Stimulated activated CD4-positive, alpha-beta T cell treated with anti-CD3 and anti-CD28 coated beads, Interleukin-1b, Interleukin-23, amount 100 ng/mL, for 4 hours (primary cell): Measurements from ENCODE around the gene JPH2.
"Not testable (repeated sequence)": the region's sequence is repeated elsewhere in the genome, so short reads cannot be mapped to it uniquely, and the experiment has no call there.

ENCODE experiments used
- DNase-seq, 2 donors: peaks; one replicate each; pipeline ENCODE4 v3.0.0-alpha.2; 2020; ENCODE audit warnings: low read depth in 2 of 2

Gene JPH2

GRCh38 chr20:44211177-44212039 lies 24.4 kb upstream of the JPH2 start:
- DNase-seq: no peak

GRCh38 chr20:44210406-44211176 lies 23.6 kb upstream of the JPH2 start, which contains the start of gene OSER1:
TSS of gene OSER1 (minus strand) at chr20:44210771. CDS start at chr20:44206957, 3,814 bp downstream.
- DNase-seq: peak; percentile 95 to 97

GRCh38 chr20:44209686-44210405 lies 22.9 kb upstream of the JPH2 start:
- DNase-seq: no peak

- no peak for DNase-seq
Observed at GRCh38 chr20:44208770-44209169, 21.8 kb upstream of the JPH2 start.

- DNase-seq: no peak
Observed at GRCh38 chr20:44208165-44208564, 21.2 kb upstream of the JPH2 start.

GRCh38 chr20:44207126-44207723 lies 20.2 kb upstream of the JPH2 start:
- DNase-seq: no peak

- DNase-seq: no peak
Observed at GRCh38 chr20:44206132-44206531, 19.1 kb upstream of the JPH2 start.

GRCh38 chr20:44204832-44205215 lies 17.8 kb upstream of the JPH2 start:
- DNase-seq: no peak

GRCh38 chr20:44204156-44204831 lies 17.3 kb upstream of the JPH2 start:
- DNase-seq: no peak

GRCh38 chr20:44203161-44203560 lies 16.2 kb upstream of the JPH2 start:
- DNase-seq: no peak

- DNase-seq: no peak
Observed at GRCh38 chr20:44200983-44201382, 14.0 kb upstream of the JPH2 start.

GRCh38 chr20:44200371-44200770 lies 13.4 kb upstream of the JPH2 start:
- no peak for DNase-seq

- DNase-seq: no peak
Observed at GRCh38 chr20:44199877-44200276, 12.9 kb upstream of the JPH2 start.

- DNase-seq: no peak
Observed at GRCh38 chr20:44198872-44199271, 11.9 kb upstream of the JPH2 start.

- DNase-seq: no peak
Observed at GRCh38 chr20:44196271-44196670, 9.3 kb upstream of the JPH2 start.

- DNase-seq: no peak
Observed at GRCh38 chr20:44195605-44196004, 8.6 kb upstream of the JPH2 start.

- no peak for DNase-seq
Observed at GRCh38 chr20:44193801-44194200, 6.8 kb upstream of the JPH2 start.

- not testable (repeated sequence) for DNase-seq
Observed at GRCh38 chr20:44191640-44192039, 4.7 kb upstream of the JPH2 start.

- DNase-seq: peak in 1 of 2 donors; percentile 27
Observed at GRCh38 chr20:44190197-44190852, 3.3 kb upstream of the JPH2 start.

GRCh38 chr20:44188752-44189151 lies 1.8 kb upstream of the JPH2 start:
- no peak for DNase-seq
